ENCODE data around the gene CELF6.

Gene CELF6

GRCh38 chr15:72315706-72316370 lies 4.1 kb downstream of the CELF6 start:
- H3K4me3 ChIP-seq (ENCODE audit: low read depth, low read length), result no peak overlapping the region
- no peaks in the 10 kb centered on the region for H3K9me3 ChIP-seq
- H3K36me3 ChIP-seq, result no peaks in the 10 kb centered on the region
- no peaks in the 10 kb centered on the region for H3K27me3 ChIP-seq
- H3K4me1 ChIP-seq, result peaks cover 14% of the 10 kb centered on the region
- TF ChIP-seq CTCF (IDR thresholded peaks at IDR 0.05; ENCODE audit: low read depth, low read length), result no peak
- DNase-seq, result peak; percentile 91

- Histone ChIP-seq H3K27me3 (no peaks in the 10 kb centered on the region), H3K9me3 (no peaks in the 10 kb centered on the region), H3K4me1 (peaks cover 10% of the 10 kb centered on the region), H3K4me3 (ENCODE audit: low read depth, low read length) (no peak overlapping the region), H3K36me3 (no peaks in the 10 kb centered on the region)
- no peak for TF ChIP-seq CTCF (IDR thresholded peaks at IDR 0.05; ENCODE audit: low read depth, low read length)
- no peak for DNase-seq
Observed at GRCh38 chr15:72313881-72314280, 6.1 kb downstream of the CELF6 start.

GRCh38 chr15:72313448-72313840 lies 6.5 kb downstream of the CELF6 start:
- Histone ChIP-seq H3K27me3 (no peaks in the 10 kb centered on the region), H3K4me1 (peaks cover 10% of the 10 kb centered on the region), H3K9me3 (no peaks in the 10 kb centered on the region), H3K4me3 (ENCODE audit: low read depth, low read length) (no peak overlapping the region), H3K36me3 (no peaks in the 10 kb centered on the region)
- no peak for TF ChIP-seq CTCF (IDR thresholded peaks at IDR 0.05; ENCODE audit: low read depth, low read length)
- no peak for DNase-seq

GRCh38 chr15:72312605-72313447 lies 7.1 kb downstream of the CELF6 start:
- TF ChIP-seq CTCF (IDR thresholded peaks at IDR 0.05; ENCODE audit: low read depth, low read length), result peak; percentile 93
- H3K27me3 ChIP-seq, result no peaks in the 10 kb centered on the region
- no peaks in the 10 kb centered on the region for H3K9me3 ChIP-seq
- no peak overlapping the region for H3K4me3 ChIP-seq (ENCODE audit: low read depth, low read length)
- peaks cover 10% of the 10 kb centered on the region for H3K4me1 ChIP-seq
- H3K36me3 ChIP-seq, result no peaks in the 10 kb centered on the region
- peak; percentile 85 for DNase-seq

DNA sequence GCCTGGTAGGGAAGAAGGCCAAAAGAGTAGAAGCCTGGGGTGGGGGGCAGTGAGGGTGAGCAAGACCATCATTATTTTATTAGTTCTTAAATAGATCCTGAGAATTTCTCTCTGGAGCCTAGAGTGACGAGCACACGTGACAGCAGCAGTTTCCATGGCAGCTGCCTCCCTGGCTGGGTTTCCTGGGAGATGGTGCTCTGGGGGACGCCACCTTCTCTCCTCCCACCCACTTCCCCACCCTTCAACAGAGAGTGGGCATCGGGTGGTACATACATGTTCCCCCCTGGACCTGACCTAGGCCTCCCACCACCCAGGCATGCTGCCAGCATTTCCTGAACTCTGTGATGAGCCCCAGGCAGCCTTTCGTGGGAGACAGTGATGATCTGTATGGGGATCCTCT lies 12.9 kb downstream of the CELF6 start:
- Histone ChIP-seq H3K36me3 (no peaks in the 10 kb centered on the region), H3K27me3 (no peaks in the 10 kb centered on the region), H3K4me1 (no peaks in the 10 kb centered on the region), H3K4me3 (ENCODE audit: low read depth, low read length) (no peak overlapping the region), H3K9me3 (no peaks in the 10 kb centered on the region)
- DNase-seq, result no peak
- no peak for TF ChIP-seq CTCF (IDR thresholded peaks at IDR 0.05; ENCODE audit: low read depth, low read length)
